Natural killer cell (primary cell): Measurements from ENCODE around the gene ADAM10. TPM values are rescaled to one million over a fixed set of nuclear protein-coding genes. Genes with fewer than 3 reads are reported as not detected.
A peak's percentile ranks its signal among the peaks of the same experiment; 100 is the strongest.

ENCODE experiments used
- ATAC-seq, 3 donors: fragments of 150-1000 bp in 2 of 3; fragments of 200-7000 bp in 1 of 3; cut with Tn5 transposase; 1 replicate in 1 of 3; 2 replicates in 2 of 3; pipeline ENCODE4 v1.10.0; 2021; ENCODE audit warnings: mild to moderate bottlenecking in 2 of 3, moderate library complexity in 2 of 3
- DNase-seq, 2 donors: peaks; one replicate each; pipeline versions ENCODE4 v3.0.0 to v3.0.0-alpha.2; 2013 to 2021; ENCODE audit warnings: mixed read lengths in 1 of 2
- H3K27ac ChIP-seq: one replicate; pipeline ENCODE4 v1.5.1; 2013; ENCODE audit warnings: mild to moderate bottlenecking, low read length
- H3K27me3 ChIP-seq: one replicate; pipeline ENCODE4 v1.6.1; 2013; ENCODE audit warnings: low read length; ENCODE audit not compliant: control insufficient read depth, insufficient read depth
- H3K36me3 ChIP-seq: one replicate; pipeline ENCODE4 v1.6.1; 2013; ENCODE audit warnings: low read length; ENCODE audit not compliant: control insufficient read depth, insufficient read depth
- H3K4me1 ChIP-seq: one replicate; pipeline ENCODE4 v1.6.1; 2013; ENCODE audit warnings: low read length; ENCODE audit not compliant: control insufficient read depth, insufficient read depth
- H3K4me3 ChIP-seq: one replicate; pipeline ENCODE4 v1.5.1; 2013; ENCODE audit warnings: low read length
- H3K9me3 ChIP-seq: one replicate; pipeline ENCODE4 v1.6.1; 2013; ENCODE audit warnings: low read length; ENCODE audit not compliant: control insufficient read depth, insufficient read depth
- H3K27ac Mint-ChIP-seq, 2 donors: one replicate each; pipeline ENCODE4 v1.8.0; 2022; ENCODE audit warnings: mild to moderate bottlenecking in 2 of 2, mixed read lengths in 2 of 2, moderate library complexity in 1 of 2
- H3K27me3 Mint-ChIP-seq, 2 donors: one replicate each; pipeline ENCODE4 v1.8.0; 2022; ENCODE audit warnings: low read depth in 2 of 2, mixed read lengths in 2 of 2
- H3K36me3 Mint-ChIP-seq: one replicate; pipeline ENCODE4 v1.8.0; 2022; ENCODE audit warnings: mixed read lengths
- H3K4me1 Mint-ChIP-seq, 2 donors: one replicate each; pipeline ENCODE4 v1.8.0; 2022; ENCODE audit warnings: mixed read lengths in 2 of 2
- H3K4me3 Mint-ChIP-seq: one replicate; pipeline ENCODE4 v1.8.0; 2022; ENCODE audit warnings: mild to moderate bottlenecking, moderate library complexity, mixed read lengths
- H3K9me3 Mint-ChIP-seq, 2 donors: one replicate each; pipeline ENCODE4 v1.8.0; 2022; ENCODE audit warnings: mixed read lengths in 2 of 2
- WGBS: methylation state at CpG from one replicate; pipeline ENCODE4 v1.1.7; 2013; ENCODE audit warnings: missing lambda C conversion rate; ENCODE audit not compliant: insufficient coverage; 5-methylcytosine and 5-hydroxymethylcytosine counted together
- intact Hi-C: fragments of 100-400 bp; cut with micrococcal nuclease; formaldehyde crosslinking; loops from one replicate; pipeline ENCODE4 v1.14.2; 2022
- total RNA-seq, 4 donors: library from RNA; stranded (reverse); fragments of 120-200 nt in 1 of 4; gene quantifications; one replicate each; pipeline versions ENCODE4 v1.2.3 to v1.2.4, GENCODE V29; 2013 to 2022
- TF ChIP-seq, protein P1 (sequence below): fragments of 200-600 bp; IDR thresholded peaks from one replicate; pipeline ENCODE4 v1.8.0; 2022; ENCODE audit warnings: antibody characterized with exemption

Gene ADAM10
- total RNA-seq, 3 donors from 2014 or later (not counting 1 experiment from before 2014, with no cell fraction given), result 223 to 297 (median 259) TPM

DNA sequence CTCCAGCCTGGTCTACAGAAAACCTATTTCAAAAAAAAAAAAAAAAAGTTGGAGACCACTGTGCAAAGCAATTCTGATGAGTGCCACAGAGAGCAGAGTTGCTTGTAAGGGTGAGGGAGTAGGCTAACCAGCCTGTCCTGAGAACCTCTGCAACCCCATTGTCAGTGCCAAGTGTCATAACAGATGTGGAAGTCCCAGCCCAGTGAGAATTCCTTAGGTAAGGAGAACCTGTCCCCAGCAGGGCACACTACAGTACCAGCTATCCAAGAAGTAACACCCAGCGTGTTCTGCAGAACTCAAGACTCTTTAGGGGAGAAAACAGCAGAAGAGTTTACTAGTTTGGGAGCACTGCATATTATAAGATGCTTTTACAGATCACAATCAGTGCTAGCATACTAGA, 161.4 kb downstream of the ADAM10 start:
- Histone ChIP-seq H3K27ac (no peak overlapping the region), H3K36me3 (no peaks in the 10 kb centered on the region), H3K4me3 (no peak overlapping the region), H3K27me3 (no peaks in the 10 kb centered on the region), H3K9me3 (no peaks in the 10 kb centered on the region), H3K4me1 (peaks cover 8% of the 10 kb centered on the region)
- intact Hi-C loops, result no loop called here
- WGBS, result 100% methylated on average over 1 of the region's 1 CpG
- TF ChIP-seq, protein P1, sequence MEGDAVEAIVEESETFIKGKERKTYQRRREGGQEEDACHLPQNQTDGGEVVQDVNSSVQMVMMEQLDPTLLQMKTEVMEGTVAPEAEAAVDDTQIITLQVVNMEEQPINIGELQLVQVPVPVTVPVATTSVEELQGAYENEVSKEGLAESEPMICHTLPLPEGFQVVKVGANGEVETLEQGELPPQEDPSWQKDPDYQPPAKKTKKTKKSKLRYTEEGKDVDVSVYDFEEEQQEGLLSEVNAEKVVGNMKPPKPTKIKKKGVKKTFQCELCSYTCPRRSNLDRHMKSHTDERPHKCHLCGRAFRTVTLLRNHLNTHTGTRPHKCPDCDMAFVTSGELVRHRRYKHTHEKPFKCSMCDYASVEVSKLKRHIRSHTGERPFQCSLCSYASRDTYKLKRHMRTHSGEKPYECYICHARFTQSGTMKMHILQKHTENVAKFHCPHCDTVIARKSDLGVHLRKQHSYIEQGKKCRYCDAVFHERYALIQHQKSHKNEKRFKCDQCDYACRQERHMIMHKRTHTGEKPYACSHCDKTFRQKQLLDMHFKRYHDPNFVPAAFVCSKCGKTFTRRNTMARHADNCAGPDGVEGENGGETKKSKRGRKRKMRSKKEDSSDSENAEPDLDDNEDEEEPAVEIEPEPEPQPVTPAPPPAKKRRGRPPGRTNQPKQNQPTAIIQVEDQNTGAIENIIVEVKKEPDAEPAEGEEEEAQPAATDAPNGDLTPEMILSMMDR, result no peak
- H3K36me3 Mint-ChIP-seq, result no peaks in the 10 kb centered on the region
- no peak overlapping the region for H3K27ac Mint-ChIP-seq
- H3K9me3 Mint-ChIP-seq, result peaks cover 3 to 5% of the 10 kb centered on the region in 2 donors
- H3K4me3 Mint-ChIP-seq, result no peak overlapping the region
- ATAC-seq (no peak), DNase-seq (no peak)
- peaks cover 14 to 37% of the 10 kb centered on the region in 2 donors for H3K4me1 Mint-ChIP-seq
- H3K27me3 Mint-ChIP-seq, result no peaks in the 10 kb centered on the region

DNA sequence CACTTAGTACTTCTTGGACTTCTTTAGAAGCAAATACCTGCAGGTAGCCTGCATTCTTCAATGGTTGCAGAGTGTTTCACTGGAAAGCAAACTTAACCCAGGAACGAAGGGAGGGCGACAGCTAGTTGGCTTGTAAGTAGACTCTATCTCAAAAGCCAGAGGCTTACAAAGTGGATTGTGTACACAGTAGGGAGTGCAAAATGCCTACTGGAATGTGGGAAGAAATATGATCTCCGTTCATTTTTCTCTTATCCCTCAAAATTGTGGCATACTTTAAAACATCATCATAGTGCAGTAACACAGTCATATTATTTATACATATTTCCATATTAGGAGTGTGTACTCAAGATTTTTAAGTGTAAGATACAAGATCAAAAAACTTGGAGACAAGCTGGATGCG, 162.0 kb downstream of the ADAM10 start:
- H3K27me3 Mint-ChIP-seq, result no peaks in the 10 kb centered on the region
- H3K4me1 Mint-ChIP-seq, result peaks cover 14 to 37% of the 10 kb centered on the region in 2 donors
- WGBS, result 96% methylated on average over 3 of the region's 4 CpGs
- Histone ChIP-seq H3K4me1 (peaks cover 8% of the 10 kb centered on the region), H3K27me3 (no peaks in the 10 kb centered on the region), H3K9me3 (no peaks in the 10 kb centered on the region), H3K27ac (no peak overlapping the region), H3K36me3 (no peaks in the 10 kb centered on the region), H3K4me3 (no peak overlapping the region)
- no peaks in the 10 kb centered on the region for H3K36me3 Mint-ChIP-seq
- no peak overlapping the region for H3K27ac Mint-ChIP-seq
- ATAC-seq (no peak), DNase-seq (no peak)
- TF ChIP-seq, protein P1, result no peak
- intact Hi-C loops, result no loop called here
- no peak overlapping the region for H3K4me3 Mint-ChIP-seq
- H3K9me3 Mint-ChIP-seq, result peaks cover 3 to 6% of the 10 kb centered on the region in 2 donors

DNA sequence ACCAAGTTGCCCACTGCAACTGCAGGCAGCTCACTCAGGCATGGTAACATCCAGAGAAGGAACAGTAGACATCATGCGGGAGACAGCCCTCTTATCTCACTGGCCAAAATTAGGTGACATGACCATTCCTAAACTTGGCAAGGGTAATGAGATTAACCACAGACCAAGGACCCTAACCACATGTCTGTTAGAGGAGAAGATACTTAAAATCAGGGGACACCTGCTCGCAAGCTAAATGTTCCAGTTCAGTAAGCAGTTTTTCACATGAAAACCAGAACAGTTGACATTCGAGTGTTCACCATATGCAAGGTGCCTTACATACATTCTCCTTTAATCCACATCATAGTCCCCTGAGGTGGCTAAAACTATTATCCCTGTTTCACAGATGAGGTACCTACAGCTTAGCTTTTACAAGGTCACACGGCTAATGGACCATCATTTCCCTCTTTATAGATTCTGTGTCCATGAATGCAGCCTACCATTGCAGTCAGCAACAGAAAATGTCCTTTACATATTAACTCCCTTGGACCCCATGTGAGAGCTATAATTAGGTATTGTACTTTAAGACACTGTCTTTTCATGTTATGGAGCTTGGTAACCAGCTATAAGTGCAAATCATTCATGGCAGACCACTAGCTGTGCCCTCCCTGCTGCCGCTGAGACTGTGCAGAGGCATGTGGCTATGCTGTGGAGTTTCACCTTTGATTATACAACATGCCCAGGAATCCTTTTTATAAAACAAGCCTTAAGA, 163.6 kb downstream of the ADAM10 start:
- peaks cover 3 to 6% of the 10 kb centered on the region in 2 donors for H3K9me3 Mint-ChIP-seq
- TF ChIP-seq, protein P1, result no peak
- H3K27me3 Mint-ChIP-seq, result no peaks in the 10 kb centered on the region
- no peaks in the 10 kb centered on the region for H3K9me3 ChIP-seq
- DNase-seq, result no peak
- H3K4me3 Mint-ChIP-seq, result no peak overlapping the region
- no peaks in the 10 kb centered on the region for H3K27me3 ChIP-seq
- intact Hi-C loops, result no loop called here
- no peaks in the 10 kb centered on the region for H3K36me3 Mint-ChIP-seq
- H3K27ac Mint-ChIP-seq, result peak overlapping the region; percentile 2 to 17
- 57% methylated on average over 5 of the region's 5 CpGs for whole genome bisulfite sequencing
- H3K4me3 ChIP-seq, result no peak overlapping the region
- H3K27ac ChIP-seq, result no peak overlapping the region
- H3K36me3 ChIP-seq, result no peaks in the 10 kb centered on the region
- ATAC-seq, result no peak
- peaks cover 8% of the 10 kb centered on the region for H3K4me1 ChIP-seq
- peaks cover 20 to 41% of the 10 kb centered on the region in 2 donors for H3K4me1 Mint-ChIP-seq
